Epithelial cell of proximal tubule (primary cell): ENCODE results near the gene COPA. TPM values are rescaled to one million over a fixed set of nuclear protein-coding genes. Genes with fewer than 3 reads are reported as not detected.
A peak's percentile ranks its signal among the peaks of the same experiment; 100 is the strongest.

Experiments
- DNase-seq: peaks from one replicate; pipeline ENCODE4 v3.0.0-alpha.2; 2011; ENCODE audit warnings: low read depth
- H3K4me3 ChIP-seq: 2 replicates; pipeline ENCODE4 v1.5.1; 2011; ENCODE audit warnings: low read depth, mild to moderate bottlenecking, low read length
- CTCF ChIP-seq: conservative IDR thresholded peaks from 2 replicates; pipeline ENCODE4 v1.5.1; 2012; ENCODE audit warnings: low read depth, mild to moderate bottlenecking, low read length
- total RNA-seq: library from RNA; depleted of rRNA; stranded (reverse); fragments of >200 nt; gene quantifications from 2 replicates; pipeline ENCODE4 v1.2.3, GENCODE V29; 2015

The COPA gene
- total RNA-seq, 1 donor from 2014 or later, result 89.7 TPM

GRCh38 chr1:160342526-160342925 lies 524 bp downstream of the COPA start:
- H3K4me3 ChIP-seq, result peak overlapping the region; percentile 91
- no peak for DNase-seq
- no peak for TF ChIP-seq CTCF

DNA sequence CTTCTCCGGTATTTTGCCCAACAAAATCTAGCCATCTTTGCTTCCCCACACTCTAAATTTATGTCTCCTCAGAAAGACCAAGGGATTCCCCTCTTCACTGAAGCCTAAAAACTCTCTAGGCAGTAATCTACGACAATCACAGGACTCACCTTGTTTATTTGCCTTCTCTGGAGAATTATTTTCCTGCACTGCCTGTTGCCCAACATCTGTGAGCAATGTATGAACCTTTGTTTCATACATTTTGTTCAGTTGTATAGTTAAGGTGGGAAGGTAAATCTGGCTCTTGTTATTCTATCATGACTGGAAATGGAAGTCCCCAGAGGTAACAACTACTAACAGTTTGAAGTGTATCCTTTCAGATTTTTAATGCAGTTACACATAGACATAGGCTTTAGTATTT lies 2.2 kb downstream of the COPA start:
- DNase-seq, result no peak
- no peak overlapping the region for H3K4me3 ChIP-seq
- TF ChIP-seq CTCF, result no peak

- no peak overlapping the region for H3K4me3 ChIP-seq
- no peak for TF ChIP-seq CTCF
- no peak for DNase-seq
Observed at GRCh38 chr1:160340146-160340545, 2.9 kb downstream of the COPA start.

DNA sequence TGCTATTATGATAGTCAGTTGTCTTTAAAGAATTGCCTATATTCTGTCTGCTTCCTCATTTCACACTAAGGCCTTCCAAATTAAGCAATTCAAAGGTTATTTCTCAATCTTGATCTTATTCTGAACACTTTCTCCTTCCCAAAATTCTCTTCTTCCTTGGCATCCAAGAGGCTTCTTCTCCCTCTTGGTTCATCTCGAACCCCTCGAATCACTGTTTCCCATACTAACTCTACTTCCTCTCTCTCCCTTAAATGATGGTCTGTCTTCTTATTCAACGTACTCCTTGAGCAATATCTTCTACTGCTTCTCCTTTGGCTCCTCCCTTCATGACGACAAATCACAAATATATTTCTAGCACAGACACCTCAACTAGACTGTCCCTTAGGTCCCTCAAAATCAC lies 4.5 kb downstream of the COPA start:
- no peak overlapping the region for H3K4me3 ChIP-seq
- DNase-seq, result no peak
- no peak for TF ChIP-seq CTCF

DNA sequence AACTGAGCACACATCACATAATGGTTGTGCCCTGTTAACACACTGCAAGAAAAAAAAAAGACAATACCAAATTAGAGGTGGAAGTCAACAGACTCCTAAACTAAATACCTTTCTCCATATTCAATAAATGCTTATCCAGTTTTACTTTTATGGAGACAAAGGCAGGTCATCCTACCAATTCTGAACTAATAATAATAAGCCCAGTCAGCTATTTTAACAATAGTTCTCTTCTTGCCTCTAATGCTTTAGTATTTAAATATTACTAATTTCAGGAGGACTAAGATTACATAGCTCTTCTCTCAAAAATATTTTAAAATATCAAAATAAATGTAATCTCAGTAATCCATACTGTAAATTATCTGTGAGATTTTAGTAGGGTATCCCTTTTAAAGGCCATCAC lies 10.5 kb downstream of the COPA start:
- no peak for TF ChIP-seq CTCF
- H3K4me3 ChIP-seq, result no peak overlapping the region
- no peak for DNase-seq

DNA sequence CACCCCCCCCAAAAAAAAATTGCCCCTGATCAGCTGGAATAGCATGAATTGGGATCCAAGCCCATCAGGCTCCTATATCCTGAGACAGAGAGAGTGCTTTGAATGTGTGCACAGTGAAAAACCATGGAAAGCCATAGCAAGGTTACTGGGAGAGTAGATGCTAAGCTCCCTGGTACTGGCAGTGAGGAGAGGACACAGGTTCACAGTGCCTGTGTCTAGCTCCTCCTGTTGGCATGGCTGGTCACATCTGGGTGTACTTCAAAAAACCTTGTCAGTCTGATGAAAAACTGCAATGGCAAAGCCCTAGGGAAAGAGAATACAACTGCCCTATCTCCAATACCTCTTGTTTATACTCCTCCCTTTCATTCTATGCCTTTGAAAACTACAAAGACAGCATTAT lies 12.9 kb downstream of the COPA start:
- TF ChIP-seq CTCF, result peak; percentile 5
- H3K4me3 ChIP-seq, result no peak overlapping the region
- DNase-seq, result no peak

GRCh38 chr1:160328184-160328583 lies 14.9 kb downstream of the COPA start:
- TF ChIP-seq CTCF, result no peak
- no peak for DNase-seq
- no peak overlapping the region for H3K4me3 ChIP-seq
